Measurements from ENCODE around the gene TSBP1. TPM values are rescaled to one million over a fixed set of nuclear protein-coding genes. Genes with fewer than 3 reads are reported as not detected.

Gene TSBP1
- under 0.01 TPM in 1 of 2 replicates, not detected in the other for total RNA-seq

GRCh38 chr6:32371803-32372202 is at the start of gene TSBP1:
Gene TSBP1, minus strand, starts transcription at chr6:32371903. Its CDS starts 197 bp downstream, at chr6:32371706.

GRCh38 chr6:32406857-32407256 is 35.2 kb upstream of the TSBP1 start, which contains the start of gene BTNL2:
Gene BTNL2, minus strand, starts transcription at chr6:32407181. Its CDS starts 58 bp downstream, at chr6:32407123.

Other genes starting within 250 kb of the TSBP1 start
- gene ATF6B, start 243.7 kb downstream of the TSBP1 start, total RNA-seq: 12.1 and 17.9 TPM in 2 replicates
- 5.2 and 7.9 TPM in 2 replicates for gene FKBPL, start 241.6 kb downstream of the TSBP1 start, total RNA-seq
- gene PRRT1, start 220.0 kb downstream of the TSBP1 start, total RNA-seq: 0.11 and 0.12 TPM in 2 replicates
- 9.5 and 14.6 TPM in 2 replicates for gene PPT2, start 217.8 kb downstream of the TSBP1 start, total RNA-seq
- gene EGFL8, start 207.3 kb downstream of the TSBP1 start, total RNA-seq: 0.66 and 1.00 TPM in 2 replicates
- 12.4 and 15.7 TPM in 2 replicates for gene AGPAT1, start 195.8 kb downstream of the TSBP1 start, total RNA-seq
- gene RNF5, start 193.5 kb downstream of the TSBP1 start, total RNA-seq: 29.0 and 30.9 TPM in 2 replicates
- 0.12 and 0.44 TPM in 2 replicates for gene AGER, start 187.7 kb downstream of the TSBP1 start, total RNA-seq
- gene PBX2, start 181.7 kb downstream of the TSBP1 start, total RNA-seq: 41.6 and 42.6 TPM in 2 replicates
- 0.44 and 0.87 TPM in 2 replicates for gene GPSM3, start 179.3 kb downstream of the TSBP1 start, total RNA-seq
- gene NOTCH4, start 147.8 kb downstream of the TSBP1 start, total RNA-seq: 0.62 and 1.4 TPM in 2 replicates
- not detected in 2 replicates for gene BTNL2, start 35.3 kb upstream of the TSBP1 start, total RNA-seq
- gene HLA-DRA, start 68.0 kb upstream of the TSBP1 start, total RNA-seq: not detected in 2 replicates
- gene HLA-DRB5, start 158.4 kb upstream of the TSBP1 start, total RNA-seq: not detected in 2 replicates
- not detected in 2 replicates for gene HLA-DRB1, start 217.9 kb upstream of the TSBP1 start, total RNA-seq

Data from uterine smooth muscle cell (primary cell).